Calu3 (cell line): ENCODE data around the gene LOXL1. TPM values are rescaled to one million over a fixed set of nuclear protein-coding genes. Genes with fewer than 3 reads are reported as not detected.

ENCODE experiments used
- BruUV-seq: library from RNA; stranded (reverse); fragments of 400-500 nt; replicated peaks from 2 replicates; lab custom pipeline; 2021; lab: Mats Ljungman, UMichigan
- CTCF ChIA-PET: fragments of 300-600 bp; sonication (Branson Sonifier 250); formaldehyde crosslinking; loops from one replicate; lab custom pipeline; 2022; ENCODE audit warnings: antibody characterized with exemption; lab: Charles Lee
- DNase-seq: peaks from one replicate; pipeline ENCODE4 v3.0.0; 2022
- H3K27ac Mint-ChIP-seq: one replicate; pipeline ENCODE4 v1.8.0; 2022; ENCODE audit warnings: mixed read lengths; ENCODE audit not compliant: unreplicated experiment
- H3K27me3 Mint-ChIP-seq: one replicate; pipeline ENCODE4 v1.8.0; 2022; ENCODE audit warnings: mixed read lengths; ENCODE audit not compliant: unreplicated experiment
- H3K36me3 Mint-ChIP-seq: one replicate; pipeline ENCODE4 v1.8.0; 2022; ENCODE audit warnings: mild to moderate bottlenecking, moderate library complexity, mixed read lengths; ENCODE audit not compliant: insufficient read depth, unreplicated experiment
- H3K4me1 Mint-ChIP-seq: one replicate; pipeline ENCODE4 v1.8.0; 2022; ENCODE audit warnings: mild to moderate bottlenecking, low read depth, mixed read lengths; ENCODE audit not compliant: unreplicated experiment
- H3K4me3 Mint-ChIP-seq: one replicate; pipeline ENCODE4 v1.8.0; 2022; ENCODE audit warnings: mild to moderate bottlenecking, low read depth, moderate library complexity, mixed read lengths; ENCODE audit not compliant: unreplicated experiment
- H3K9me3 Mint-ChIP-seq: one replicate; pipeline ENCODE4 v1.8.0; 2022; ENCODE audit warnings: low read depth, mixed read lengths; ENCODE audit not compliant: unreplicated experiment
- CTCF ChIP-seq: fragments of 200-600 bp; IDR thresholded peaks from one replicate; pipeline ENCODE4 v1.8.0; 2022; ENCODE audit warnings: antibody characterized with exemption; ENCODE audit not compliant: unreplicated experiment
- intact Hi-C: fragments of 100-400 bp; cut with micrococcal nuclease; formaldehyde crosslinking; loops from one replicate; pipeline ENCODE4 v1.10.0; 2022; ENCODE audit not compliant: unreplicated experiment
- total RNA-seq: library from RNA; stranded (reverse); gene quantifications from 2 replicates; pipeline ENCODE4 v1.2.3, GENCODE V29; 2022

Gene LOXL1
- total RNA-seq, 1 experiment from 2014 or later: 2.1 TPM

DNA sequence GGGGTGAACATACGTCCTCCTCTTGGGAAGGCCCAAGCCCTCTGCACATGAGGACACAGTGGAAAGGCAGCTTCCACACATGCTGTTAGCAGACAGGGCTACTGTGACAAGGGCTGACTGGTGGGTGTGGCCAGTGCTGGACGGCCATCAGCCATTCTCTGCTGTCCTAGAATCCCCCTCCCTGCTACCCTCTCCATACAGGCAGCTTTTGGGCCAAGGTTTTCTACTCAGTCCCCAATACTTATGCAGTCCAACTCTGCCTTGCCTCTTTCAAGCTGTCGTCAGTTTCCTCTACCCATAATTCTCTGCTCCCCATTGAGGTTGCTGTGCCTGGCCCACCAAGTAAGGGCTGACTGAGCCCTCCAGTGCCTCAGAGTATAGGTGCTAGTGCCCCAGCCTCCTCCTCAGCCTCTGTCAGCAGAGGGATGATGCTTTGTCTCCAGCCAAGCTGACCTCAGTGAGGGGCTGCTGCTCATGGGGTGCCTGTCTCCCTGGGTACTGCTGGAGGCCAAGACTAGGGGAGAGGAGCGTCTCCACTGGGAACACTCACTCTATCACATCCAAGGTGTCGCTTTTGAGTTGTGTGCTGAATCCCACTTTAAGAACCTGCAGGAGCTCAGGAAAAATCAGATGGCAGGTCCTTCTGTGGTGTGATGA, 2.8 kb downstream of the LOXL1 start:
- TF ChIP-seq CTCF: no peak
- Mint-ChIP-seq H3K27ac (no peak overlapping the region), H3K4me1 (peaks cover 16% of the 10 kb centered on the region), H3K4me3 (peak overlapping the region; percentile 70), H3K36me3 (peaks cover 11% of the 10 kb centered on the region), H3K27me3 (peaks cover 57% of the 10 kb centered on the region), H3K9me3 (no peaks in the 10 kb centered on the region)
- no peak for DNase-seq
- intact Hi-C loops: no loop called here
- BruUV-seq: no TSS peak
- CTCF ChIA-PET: no interaction called here

DNA sequence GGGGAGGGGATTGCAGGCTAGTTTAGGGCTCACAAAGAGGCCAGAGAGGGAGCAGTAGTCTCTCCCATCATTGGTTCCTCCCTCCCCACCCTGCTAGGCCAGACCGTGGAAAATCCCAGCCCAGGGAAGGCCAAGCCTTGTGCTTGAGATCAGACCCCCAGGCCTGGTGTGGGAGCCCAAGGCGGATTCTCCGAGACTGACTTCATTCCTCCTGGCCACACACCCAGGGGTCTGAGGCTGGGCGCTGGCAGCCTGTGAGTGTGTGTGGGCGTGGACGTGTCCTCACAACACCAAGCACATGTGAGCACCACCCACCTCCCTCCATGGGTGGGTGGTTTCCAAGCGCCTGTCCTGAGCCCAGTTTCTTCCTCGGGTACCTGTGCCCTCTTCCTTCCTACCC, 4.1 kb downstream of the LOXL1 start:
- H3K4me3 Mint-ChIP-seq: no peak overlapping the region
- intact Hi-C loops: no loop called here
- H3K4me1 Mint-ChIP-seq: peaks cover 9% of the 10 kb centered on the region
- no peak overlapping the region for H3K27ac Mint-ChIP-seq
- BruUV-seq: no TSS peak
- peaks cover 11% of the 10 kb centered on the region for H3K36me3 Mint-ChIP-seq
- no peak for DNase-seq
- no peak for TF ChIP-seq CTCF
- peaks cover 55% of the 10 kb centered on the region for H3K27me3 Mint-ChIP-seq
- no peaks in the 10 kb centered on the region for H3K9me3 Mint-ChIP-seq
- CTCF ChIA-PET: no interaction called here

GRCh38 chr15:73930790-73931281, 4.6 kb downstream of the LOXL1 start:
- peaks cover 51% of the 10 kb centered on the region for H3K27me3 Mint-ChIP-seq
- BruUV-seq: no TSS peak
- H3K4me1 Mint-ChIP-seq: peaks cover 9% of the 10 kb centered on the region
- CTCF ChIA-PET: no interaction called here
- no peaks in the 10 kb centered on the region for H3K9me3 Mint-ChIP-seq
- no peak for DNase-seq
- H3K4me3 Mint-ChIP-seq: no peak overlapping the region
- intact Hi-C loops: no loop called here
- peaks cover 11% of the 10 kb centered on the region for H3K36me3 Mint-ChIP-seq
- no peak overlapping the region for H3K27ac Mint-ChIP-seq
- TF ChIP-seq CTCF: no peak

GRCh38 chr15:73931441-73931840, 5.2 kb downstream of the LOXL1 start:
- intact Hi-C loops: no loop called here
- CTCF ChIA-PET: no interaction called here
- BruUV-seq: no TSS peak
- no peak for DNase-seq
- Mint-ChIP-seq H3K9me3 (no peaks in the 10 kb centered on the region), H3K36me3 (peaks cover 11% of the 10 kb centered on the region), H3K27me3 (peaks cover 45% of the 10 kb centered on the region), H3K4me3 (no peak overlapping the region), H3K27ac (no peak overlapping the region), H3K4me1 (peaks cover 9% of the 10 kb centered on the region)
- no peak for TF ChIP-seq CTCF
